ENCODE measurements around the gene BCL6.

The BCL6 gene

DNA sequence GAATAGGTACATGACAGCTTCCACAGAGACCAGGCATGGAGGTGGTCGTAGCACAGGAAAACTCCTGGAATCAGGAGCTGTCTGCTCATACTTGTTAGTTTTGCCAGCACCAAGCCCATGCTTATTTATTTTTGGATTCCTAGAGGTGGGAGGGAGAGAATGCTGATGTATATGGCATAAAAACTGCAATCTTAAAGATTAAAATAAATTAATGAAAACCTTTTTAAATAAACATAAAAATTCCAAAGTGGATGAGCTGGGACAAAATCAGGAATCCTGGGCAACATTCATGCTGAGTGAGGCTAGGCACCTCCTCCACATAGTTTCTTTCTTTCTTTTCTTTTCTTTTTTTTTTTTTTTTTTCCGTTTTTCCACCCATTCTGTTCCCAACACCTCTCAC lies 14.3 kb upstream of the BCL6 start:
- FAIRE-seq, result no peak

GRCh38 chr3:187758318-187758955 lies 13.2 kb upstream of the BCL6 start:
- no peak for FAIRE-seq

DNA sequence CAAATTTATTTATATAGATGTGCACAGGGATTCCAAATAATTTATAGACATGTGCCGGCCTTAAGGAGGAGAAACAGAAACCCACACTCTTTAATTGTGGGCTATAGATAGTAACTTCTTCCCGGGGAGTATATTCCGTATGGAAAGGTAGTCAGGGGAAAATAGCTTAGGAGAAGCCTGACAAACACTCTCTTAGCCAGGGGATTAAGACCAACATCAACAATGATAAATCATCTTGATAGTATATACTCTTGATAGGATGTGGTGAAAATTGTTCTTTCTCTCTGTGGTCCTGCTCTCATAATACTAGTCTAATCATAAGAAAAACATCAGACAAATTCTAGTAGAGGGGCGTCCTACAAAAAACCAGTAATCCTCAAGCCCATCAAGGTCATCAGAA lies 8.2 kb upstream of the BCL6 start:
- FAIRE-seq, result no peak

DNA sequence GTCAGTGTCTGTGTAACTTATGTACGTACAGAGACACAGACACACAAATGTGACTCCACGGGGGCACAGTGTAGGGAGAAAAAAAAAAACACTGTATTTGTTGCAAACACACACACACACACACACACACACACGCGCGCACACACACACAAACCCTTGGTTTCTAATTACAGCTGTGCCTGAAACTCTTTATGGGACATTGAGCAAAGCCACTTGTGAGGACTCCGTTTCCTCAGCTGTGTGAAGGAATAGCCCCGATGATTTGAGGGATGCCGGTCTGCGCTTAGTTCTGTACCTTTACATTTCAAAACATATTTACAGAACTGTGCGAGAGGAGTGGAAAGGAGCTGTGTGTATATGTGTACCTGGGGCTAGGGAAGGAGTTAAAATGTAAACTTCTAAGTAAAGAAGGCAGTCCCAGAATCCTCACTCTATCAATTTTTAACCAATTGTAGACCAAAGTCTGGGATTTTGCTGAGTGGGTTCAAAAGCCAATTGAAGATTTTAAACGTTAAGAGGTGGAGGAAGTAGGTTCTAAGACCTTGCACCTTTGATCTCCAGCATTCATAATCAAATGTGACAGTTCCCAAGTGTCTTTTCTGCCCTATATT lies 5.3 kb upstream of the BCL6 start:
- FAIRE-seq, result no peak

GRCh38 chr3:187750006-187750512 lies 4.8 kb upstream of the BCL6 start:
- no peak for FAIRE-seq

DNA sequence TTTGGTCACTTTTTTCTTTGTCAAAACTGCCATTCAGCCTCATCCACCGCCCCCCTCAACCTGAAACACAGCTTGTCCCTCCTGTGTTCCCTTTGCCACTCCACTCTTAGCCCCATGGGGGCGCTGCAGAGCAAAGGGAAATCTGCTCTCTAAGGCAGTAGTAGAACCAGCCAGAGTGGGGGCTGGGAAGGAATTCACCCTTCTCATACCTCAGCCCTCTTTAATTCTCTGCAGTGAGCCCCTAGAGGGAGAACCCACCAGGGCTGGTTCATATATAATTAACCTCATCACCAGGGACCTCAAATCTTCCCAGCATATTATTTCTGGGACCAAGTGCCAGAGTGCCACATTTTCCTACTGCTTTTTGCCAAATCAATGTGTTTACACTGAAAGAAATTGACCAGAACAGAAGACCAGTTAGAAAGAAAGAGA lies 2.8 kb upstream of the BCL6 start:
- no peak for FAIRE-seq

- FAIRE-seq, result no peak
Observed at GRCh38 chr3:187747506-187747905, 2.2 kb upstream of the BCL6 start.

DNA sequence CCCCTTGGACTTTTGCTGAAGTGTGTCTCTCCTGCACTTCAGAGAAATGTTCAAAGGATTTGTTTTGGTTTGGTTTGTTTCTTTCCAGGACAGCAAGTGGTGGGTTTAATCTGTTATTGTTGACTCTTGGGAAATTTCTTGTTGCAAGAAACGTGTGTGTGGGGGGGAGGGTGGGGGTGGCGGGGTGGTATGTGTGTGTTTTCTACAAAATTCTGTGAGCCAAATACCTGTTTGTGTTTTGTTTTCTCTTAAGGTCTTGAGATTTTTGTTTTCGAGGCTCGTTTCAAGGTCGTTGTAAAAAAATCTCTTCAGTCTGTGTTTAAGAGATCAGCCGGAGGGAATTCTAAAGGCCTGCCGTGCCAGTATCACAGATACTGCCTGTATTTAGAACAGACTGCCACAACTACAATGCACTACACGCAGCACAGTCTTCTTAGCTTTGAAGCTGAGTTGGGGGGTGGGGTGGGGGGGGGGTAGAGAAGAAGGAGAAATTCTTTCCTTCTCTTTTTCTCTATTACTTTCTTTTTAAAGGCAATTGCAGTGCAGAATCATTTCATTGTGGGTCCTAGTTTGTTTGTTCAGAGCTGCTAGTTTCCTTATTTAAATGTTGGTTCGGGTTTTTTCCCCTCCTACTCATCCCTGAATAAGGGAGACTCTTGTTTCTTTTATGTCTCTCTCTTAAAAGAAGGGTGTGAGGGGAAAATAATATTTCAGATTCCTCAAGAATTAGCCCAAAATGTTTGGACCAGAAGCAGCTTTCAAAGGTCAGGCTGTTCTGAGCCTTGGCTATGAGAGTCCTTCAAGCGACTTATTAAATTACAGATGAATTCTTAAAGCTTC lies 1.4 kb upstream of the BCL6 start:
- FAIRE-seq, result no peak

- no peak for FAIRE-seq
Observed at GRCh38 chr3:187746059-187746441, 782 bp upstream of the BCL6 start.

DNA sequence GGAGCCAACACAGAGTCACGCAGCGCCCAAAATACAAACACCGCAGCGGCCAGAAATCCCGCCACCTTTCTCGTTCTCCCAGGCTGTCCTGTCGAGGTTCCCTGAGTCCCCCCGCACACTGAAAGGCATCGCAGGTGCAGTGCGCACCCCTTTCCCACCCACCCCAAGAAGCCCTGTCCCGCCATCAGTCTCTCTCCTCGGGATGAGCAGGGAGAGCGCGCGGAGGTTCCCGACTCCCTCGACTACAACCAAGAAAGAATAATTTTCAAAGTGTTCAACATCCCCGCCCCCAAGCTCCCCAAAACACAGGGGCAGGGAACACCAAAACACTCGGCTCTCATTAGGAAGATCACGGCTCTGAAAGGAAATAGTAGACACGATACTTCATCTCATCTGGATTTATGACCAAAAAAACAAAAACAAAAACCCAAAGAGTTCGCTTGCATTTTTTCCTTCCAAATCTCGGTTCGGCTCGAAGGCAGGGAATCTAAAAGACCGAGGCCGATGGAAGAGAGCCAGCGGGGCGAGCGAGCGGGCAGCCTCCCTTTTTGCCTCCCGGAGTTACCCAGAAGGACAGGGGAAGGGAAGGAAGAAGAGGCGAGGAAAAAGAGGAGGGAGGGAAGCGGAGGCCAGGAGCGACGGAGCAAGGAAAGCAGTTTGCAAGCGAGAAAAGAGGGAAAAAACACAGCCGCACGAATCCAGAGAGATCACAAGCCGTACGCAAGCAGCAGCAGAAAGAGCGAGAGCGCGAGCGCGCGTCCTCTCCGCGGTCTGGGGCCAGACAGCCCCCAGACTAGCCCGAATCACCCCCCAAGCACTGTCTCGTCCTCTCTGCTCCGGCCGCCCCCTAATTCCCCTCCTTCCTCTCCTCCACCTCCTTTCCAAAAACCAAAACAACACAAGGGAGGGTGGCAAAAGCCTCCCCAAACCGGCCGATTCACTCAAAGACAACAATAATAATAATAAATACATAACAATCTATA lies 808 bp downstream of the BCL6 start:
- FAIRE-seq, result no peak

DNA sequence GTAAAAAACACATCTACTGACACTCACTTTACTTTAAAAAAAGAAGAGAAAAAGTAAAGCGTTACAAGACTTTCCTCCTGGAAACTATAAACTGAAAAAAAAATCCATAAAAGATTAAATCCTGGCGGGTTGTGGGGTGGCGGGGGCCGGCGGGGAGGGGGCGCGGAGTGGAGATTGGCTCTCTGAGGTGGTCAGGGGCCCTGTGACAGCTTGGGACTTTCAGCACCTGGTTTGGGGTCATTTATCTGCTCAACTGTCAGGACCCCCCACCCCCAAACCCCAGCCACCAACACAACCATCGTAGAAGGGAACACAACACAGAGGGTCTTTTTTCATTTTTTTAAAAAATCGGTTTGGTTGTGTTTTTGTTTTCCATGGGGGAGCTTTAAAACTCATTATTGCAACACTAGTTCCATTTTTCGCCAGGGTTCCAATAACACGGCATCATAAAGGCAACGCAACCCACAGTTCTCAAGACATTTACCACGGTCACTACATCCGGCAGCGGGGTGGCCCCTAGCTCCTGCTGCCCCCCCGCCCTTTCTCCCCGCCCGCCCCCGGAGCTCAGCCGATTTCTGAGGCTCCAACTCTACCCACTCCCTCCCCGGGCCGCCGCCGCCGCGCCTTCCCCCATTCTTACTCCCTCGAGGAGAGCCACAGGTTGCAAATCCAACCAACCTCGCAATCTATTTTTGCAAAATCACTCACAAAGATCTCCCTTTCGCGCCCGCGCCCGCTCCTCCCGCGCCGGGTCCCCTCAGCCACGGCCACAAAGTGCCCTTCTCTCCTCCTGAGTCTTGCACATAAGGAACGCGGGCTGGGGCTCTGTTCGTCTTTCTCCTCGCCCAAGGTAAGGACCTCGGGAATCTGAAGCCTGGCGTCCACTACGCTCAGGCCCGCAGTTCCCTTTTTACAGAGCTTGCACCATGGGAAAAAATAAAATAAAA lies 1.8 kb downstream of the BCL6 start:
- FAIRE-seq, result no peak

- FAIRE-seq, result no peak
Observed at GRCh38 chr3:187742351-187743171, 2.7 kb downstream of the BCL6 start.

GRCh38 chr3:187741403-187742350 lies 3.6 kb downstream of the BCL6 start:
- peak; percentile 23 for FAIRE-seq

DNA sequence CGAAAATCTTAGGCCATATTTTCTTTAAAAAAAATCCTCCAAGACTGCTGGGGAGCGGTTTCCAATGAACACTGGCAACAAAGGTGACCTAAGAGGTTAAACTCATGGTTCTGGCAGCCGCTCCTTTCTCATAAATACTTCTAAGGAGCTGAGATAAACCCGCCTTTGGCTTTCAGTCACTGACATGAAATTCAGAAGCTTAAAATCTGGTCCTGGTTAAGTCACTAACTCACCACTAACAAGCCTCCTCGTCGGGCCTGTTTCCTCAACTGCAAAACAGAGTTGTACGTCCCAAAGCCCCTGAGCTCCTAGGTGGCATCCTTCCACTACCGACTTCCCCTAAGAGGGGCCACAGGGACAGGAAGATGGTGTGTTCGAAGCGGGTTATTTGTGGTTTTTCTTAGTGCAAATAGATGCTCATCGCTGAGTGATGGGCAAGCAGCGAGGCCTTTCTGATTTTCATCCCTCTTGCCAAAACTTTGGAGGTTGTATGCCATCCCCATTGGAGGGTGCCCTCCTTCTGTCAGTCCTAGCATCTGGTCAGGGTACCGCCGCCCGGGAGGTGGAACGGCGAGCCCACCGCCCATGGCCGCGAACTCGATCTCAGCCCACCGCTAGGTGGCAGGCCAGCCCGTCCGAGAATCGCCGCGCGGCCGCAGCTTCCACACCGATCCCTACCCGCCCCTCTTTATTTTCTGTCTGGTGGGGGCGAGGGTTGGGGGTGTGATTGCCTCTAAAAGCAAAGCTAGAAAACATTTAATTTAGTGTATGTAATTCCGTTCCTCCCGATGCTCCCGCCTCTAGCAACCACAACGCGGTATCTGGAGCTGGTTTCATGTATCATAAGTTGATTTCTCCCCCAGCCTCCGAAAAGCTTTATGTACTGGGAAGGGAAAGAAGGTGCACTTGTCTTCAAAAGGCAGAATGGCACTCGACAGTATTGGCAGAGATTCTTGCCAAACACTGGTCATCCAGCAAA lies 4.6 kb downstream of the BCL6 start:
- FAIRE-seq, result no peak

DNA sequence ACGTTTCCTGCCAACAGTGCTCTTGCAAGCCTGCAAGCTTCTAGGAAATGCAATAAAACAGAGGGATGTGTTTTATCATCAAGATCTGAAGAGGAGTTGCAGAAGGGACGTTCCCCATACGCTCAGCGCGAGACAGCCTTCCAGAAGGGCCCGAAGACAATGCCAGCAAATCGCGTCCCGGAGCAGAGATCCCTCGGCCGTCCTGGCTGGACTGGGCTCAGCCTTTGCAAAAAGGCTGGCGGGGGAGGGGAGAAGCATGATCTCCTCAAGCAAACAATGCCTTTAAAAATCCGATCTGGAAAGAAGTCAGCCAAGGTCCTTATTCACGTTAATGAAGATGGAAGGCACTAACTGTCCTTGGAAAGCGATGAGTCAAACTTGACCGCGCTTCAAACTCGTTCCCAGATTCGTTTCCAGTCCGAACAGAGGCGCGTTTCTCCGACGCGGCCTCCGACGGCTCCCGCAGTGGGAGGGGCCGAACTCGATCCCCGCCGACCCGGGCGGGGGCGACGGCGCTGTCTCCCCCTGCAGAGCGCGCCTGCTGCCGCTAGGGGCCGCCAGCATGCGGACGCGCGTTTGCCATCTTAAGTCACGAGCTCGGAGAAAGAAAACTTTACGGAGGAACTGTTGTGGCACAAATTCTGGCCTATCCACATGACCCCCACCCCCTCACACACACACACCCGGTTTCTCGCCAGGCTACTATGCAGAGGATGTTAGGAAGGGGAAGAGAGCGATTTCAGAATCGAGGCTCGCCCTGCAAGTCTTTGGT lies 5.5 kb downstream of the BCL6 start:
- FAIRE-seq, result no peak

DNA sequence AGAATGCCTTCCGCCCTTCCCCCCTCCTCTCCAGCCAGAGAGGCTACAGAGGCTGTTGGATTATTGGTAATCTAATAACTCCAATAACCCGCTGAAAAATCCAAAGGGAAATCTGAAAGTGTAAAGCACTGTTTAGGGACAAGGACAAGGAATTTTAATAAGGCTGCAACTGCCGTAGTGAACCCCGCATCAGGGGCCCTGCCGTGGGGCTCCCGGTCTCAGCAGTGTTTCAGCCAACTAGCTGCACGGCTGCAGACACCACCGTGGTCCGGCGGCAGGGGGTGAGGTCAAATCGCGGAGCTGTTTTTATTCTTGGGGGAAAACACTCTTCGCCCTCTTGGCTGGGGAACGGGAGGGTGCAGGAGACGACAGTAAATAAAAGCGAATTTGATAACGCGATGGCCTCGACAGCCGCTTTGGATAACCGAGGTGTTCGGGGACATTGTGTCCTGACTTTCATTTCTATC lies 6.1 kb downstream of the BCL6 start:
- no peak for FAIRE-seq
